ENCODE results near the gene CLASRP. TPM values are rescaled to one million over a fixed set of nuclear protein-coding genes. Genes with fewer than 3 reads are reported as not detected.

Gene CLASRP
- total RNA-seq, 1 experiment from 2014 or later = 126 TPM

DNA sequence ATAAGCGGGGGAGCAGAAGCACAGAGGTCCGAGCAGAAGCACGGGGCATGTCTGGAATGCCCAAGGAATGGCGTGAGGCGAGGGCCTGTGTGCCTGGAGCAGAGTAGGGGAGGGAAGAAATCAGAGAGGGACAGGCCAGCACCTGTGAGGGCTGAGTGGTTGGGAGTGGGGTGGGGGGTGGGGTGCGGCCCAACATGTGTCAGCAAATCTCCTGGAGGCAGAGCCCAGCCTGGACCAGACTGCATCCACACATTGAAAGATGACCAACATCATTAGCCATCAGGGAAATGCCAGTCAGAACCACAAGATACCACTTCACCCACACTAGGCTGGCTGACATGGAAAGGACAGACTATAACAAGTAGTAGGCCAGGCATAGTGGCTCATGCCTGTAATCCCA, 11.2 kb downstream of the CLASRP start:
- H3K27me3 Mint-ChIP-seq (ENCODE audit: unreplicated experiment) = no peaks in the 10 kb centered on the region
- BruUV-seq (replicated peaks) = no TSS peak
- no peaks in the 10 kb centered on the region for H3K4me1 Mint-ChIP-seq (ENCODE audit: low read depth, unreplicated experiment)
- intact Hi-C loops (cut with micrococcal nuclease; ENCODE audit: unreplicated experiment) = no loop called here
- no peak overlapping the region for H3K4me3 Mint-ChIP-seq (ENCODE audit: low read depth, unreplicated experiment)
- H3K36me3 Mint-ChIP-seq (ENCODE audit: insufficient read depth, unreplicated experiment) = peaks cover 48% of the 10 kb centered on the region
- CTCF ChIA-PET = no interaction called here
- DNase-seq = no peak
- TF ChIP-seq, protein P1, sequence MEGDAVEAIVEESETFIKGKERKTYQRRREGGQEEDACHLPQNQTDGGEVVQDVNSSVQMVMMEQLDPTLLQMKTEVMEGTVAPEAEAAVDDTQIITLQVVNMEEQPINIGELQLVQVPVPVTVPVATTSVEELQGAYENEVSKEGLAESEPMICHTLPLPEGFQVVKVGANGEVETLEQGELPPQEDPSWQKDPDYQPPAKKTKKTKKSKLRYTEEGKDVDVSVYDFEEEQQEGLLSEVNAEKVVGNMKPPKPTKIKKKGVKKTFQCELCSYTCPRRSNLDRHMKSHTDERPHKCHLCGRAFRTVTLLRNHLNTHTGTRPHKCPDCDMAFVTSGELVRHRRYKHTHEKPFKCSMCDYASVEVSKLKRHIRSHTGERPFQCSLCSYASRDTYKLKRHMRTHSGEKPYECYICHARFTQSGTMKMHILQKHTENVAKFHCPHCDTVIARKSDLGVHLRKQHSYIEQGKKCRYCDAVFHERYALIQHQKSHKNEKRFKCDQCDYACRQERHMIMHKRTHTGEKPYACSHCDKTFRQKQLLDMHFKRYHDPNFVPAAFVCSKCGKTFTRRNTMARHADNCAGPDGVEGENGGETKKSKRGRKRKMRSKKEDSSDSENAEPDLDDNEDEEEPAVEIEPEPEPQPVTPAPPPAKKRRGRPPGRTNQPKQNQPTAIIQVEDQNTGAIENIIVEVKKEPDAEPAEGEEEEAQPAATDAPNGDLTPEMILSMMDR (IDR thresholded peaks at IDR 0.05; ENCODE audit: unreplicated experiment) = no peak
- no peak overlapping the region for H3K27ac Mint-ChIP-seq (ENCODE audit: unreplicated experiment)
- H3K9me3 Mint-ChIP-seq (ENCODE audit: low read depth, unreplicated experiment) = no peaks in the 10 kb centered on the region

DNA sequence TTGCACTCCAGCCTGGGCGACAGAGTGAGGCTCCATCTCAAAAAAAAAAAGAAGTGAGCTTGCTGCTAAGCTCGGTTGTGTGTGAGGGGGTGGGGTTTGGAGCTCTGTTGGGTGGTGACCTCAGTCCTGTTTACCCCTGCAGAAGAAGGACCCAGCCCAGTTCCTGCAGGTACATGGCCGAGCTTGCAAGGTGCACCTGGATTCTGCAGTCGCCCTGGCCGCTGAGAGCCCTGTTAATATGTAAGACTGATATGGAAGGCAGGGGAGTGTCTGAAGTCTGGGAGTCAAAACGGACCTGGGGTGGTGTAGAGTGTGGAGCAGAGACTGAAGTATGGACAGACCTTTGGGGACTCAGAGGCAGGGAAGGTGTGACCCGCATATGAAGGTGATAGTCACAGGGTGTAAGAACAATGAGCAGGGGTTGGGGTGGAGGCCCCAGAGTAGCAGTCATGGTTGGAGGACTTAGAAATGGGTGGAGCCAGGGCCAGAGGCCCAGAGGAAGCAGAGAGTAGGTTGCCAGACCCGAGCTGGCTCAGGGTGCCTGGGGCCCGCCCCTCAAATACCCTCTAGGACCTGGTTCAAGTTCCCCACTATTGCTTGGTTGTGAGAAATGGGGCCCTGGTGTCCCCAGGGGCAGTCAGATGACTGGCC, 13.2 kb downstream of the CLASRP start:
- TF ChIP-seq, protein P1 (IDR thresholded peaks at IDR 0.05; ENCODE audit: unreplicated experiment) = no peak
- Mint-ChIP-seq H3K27ac (ENCODE audit: unreplicated experiment) (no peak overlapping the region), H3K36me3 (ENCODE audit: insufficient read depth, unreplicated experiment) (peaks cover 39% of the 10 kb centered on the region), H3K27me3 (ENCODE audit: unreplicated experiment) (no peaks in the 10 kb centered on the region), H3K9me3 (ENCODE audit: low read depth, unreplicated experiment) (no peaks in the 10 kb centered on the region), H3K4me3 (ENCODE audit: low read depth, unreplicated experiment) (no peak overlapping the region), H3K4me1 (ENCODE audit: low read depth, unreplicated experiment) (no peaks in the 10 kb centered on the region)
- intact Hi-C loops (cut with micrococcal nuclease; ENCODE audit: unreplicated experiment) = no loop called here
- no peak for DNase-seq
- BruUV-seq (replicated peaks) = no TSS peak
- CTCF ChIA-PET = interaction anchor here (1.3 kb wide), 1 partner anchor 12 kb away, joined by 3 read pairs; no protein-coding TSS in a partner anchor

DNA sequence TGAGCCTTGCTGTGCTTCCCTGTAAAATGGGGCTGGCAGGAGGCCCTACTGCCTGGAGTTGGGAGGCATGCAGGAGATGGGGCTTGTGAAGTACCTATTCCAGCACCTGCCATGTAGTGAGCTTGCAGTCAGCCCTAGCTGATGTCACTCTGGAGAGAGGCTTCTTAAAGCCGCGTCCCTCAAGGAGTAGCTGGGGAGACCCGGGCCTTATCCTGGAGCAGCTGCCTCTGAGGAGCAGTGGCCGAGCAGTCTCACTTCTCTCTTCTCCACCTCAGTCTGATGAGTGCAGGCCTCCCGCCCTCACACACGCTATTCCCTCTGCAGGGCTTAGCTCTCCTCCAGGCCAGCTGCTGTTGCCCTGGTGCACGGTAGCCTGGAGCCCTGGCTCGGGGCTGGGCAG, 18.0 kb downstream of the CLASRP start:
- CTCF ChIA-PET = no interaction called here

DNA sequence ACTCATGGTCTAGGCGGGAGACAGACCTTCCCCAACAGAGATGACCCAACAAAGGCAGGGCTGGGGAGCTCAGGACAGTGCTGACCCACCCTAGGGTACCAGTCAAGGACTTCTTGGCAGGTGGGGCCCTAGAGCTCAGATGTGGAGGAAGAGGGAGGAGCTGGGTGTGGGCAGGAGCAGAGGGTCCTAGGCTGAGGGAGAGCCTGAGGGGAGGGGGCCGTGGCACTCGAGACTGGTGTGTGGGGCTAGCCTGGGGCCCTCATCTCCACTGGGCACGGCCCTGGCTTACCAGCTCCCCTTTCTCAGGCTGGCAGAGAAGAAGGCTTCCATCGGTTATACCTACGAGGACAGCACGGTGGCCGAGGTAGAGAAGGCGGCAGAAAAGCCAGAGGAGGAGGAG, 18.6 kb downstream of the CLASRP start:
- CTCF ChIA-PET = no interaction called here
- no peak for DNase-seq
- intact Hi-C loops (cut with micrococcal nuclease; ENCODE audit: unreplicated experiment) = no loop called here
- Mint-ChIP-seq H3K4me3 (ENCODE audit: low read depth, unreplicated experiment) (no peak overlapping the region), H3K27me3 (ENCODE audit: unreplicated experiment) (no peaks in the 10 kb centered on the region), H3K9me3 (ENCODE audit: low read depth, unreplicated experiment) (no peaks in the 10 kb centered on the region), H3K4me1 (ENCODE audit: low read depth, unreplicated experiment) (no peaks in the 10 kb centered on the region), H3K27ac (ENCODE audit: unreplicated experiment) (no peak overlapping the region), H3K36me3 (ENCODE audit: insufficient read depth, unreplicated experiment) (peaks cover 64% of the 10 kb centered on the region)
- TF ChIP-seq, protein P1 (IDR thresholded peaks at IDR 0.05; ENCODE audit: unreplicated experiment) = no peak
- BruUV-seq (replicated peaks) = no TSS peak

More for the DNA sequence above, 18.0 kb downstream of the CLASRP start:
- Mint-ChIP-seq H3K4me3 (ENCODE audit: low read depth, unreplicated experiment) (no peak overlapping the region), H3K36me3 (ENCODE audit: insufficient read depth, unreplicated experiment) (peaks cover 66% of the 10 kb centered on the region), H3K27ac (ENCODE audit: unreplicated experiment) (no peak overlapping the region), H3K9me3 (ENCODE audit: low read depth, unreplicated experiment) (no peaks in the 10 kb centered on the region), H3K27me3 (ENCODE audit: unreplicated experiment) (no peaks in the 10 kb centered on the region), H3K4me1 (ENCODE audit: low read depth, unreplicated experiment) (no peaks in the 10 kb centered on the region)
- DNase-seq = no peak
- BruUV-seq (replicated peaks) = no TSS peak
- TF ChIP-seq, protein P1 (IDR thresholded peaks at IDR 0.05; ENCODE audit: unreplicated experiment) = no peak
- intact Hi-C loops (cut with micrococcal nuclease; ENCODE audit: unreplicated experiment) = no loop called here
